HEK293T (cell line): Measurements from ENCODE around the gene FBXO10.

Experiments used
- BHLHE40 ChIP-seq: fragments of 450-650 bp; IDR thresholded peaks from 2 replicates; pipeline ENCODE4 v1.6.1; 2016; ENCODE audit warnings: mild to moderate bottlenecking, moderate library complexity, borderline replicate concordance
- FOXM1 ChIP-seq: fragments of 450-650 bp; IDR thresholded peaks from 2 replicates; pipeline ENCODE4 v1.6.1; 2017; ENCODE audit warnings: mild to moderate bottlenecking, borderline replicate concordance
- HDGF ChIP-seq: fragments of 450-650 bp; IDR thresholded peaks from 2 replicates; pipeline ENCODE4 v1.6.1; 2017; ENCODE audit warnings: antibody characterized with exemption, borderline replicate concordance
- LEF1 ChIP-seq: fragments of 450-650 bp; IDR thresholded peaks from 2 replicates; pipeline ENCODE4 v1.6.1; 2017; ENCODE audit warnings: mild to moderate bottlenecking, borderline replicate concordance
- SP1 ChIP-seq: fragments of 450-650 bp; IDR thresholded peaks from 2 replicates; pipeline ENCODE4 v1.6.1; 2017
- TARDBP ChIP-seq: fragments of 450-650 bp; IDR thresholded peaks from 2 replicates; pipeline ENCODE4 v1.6.1; 2016

DNA sequence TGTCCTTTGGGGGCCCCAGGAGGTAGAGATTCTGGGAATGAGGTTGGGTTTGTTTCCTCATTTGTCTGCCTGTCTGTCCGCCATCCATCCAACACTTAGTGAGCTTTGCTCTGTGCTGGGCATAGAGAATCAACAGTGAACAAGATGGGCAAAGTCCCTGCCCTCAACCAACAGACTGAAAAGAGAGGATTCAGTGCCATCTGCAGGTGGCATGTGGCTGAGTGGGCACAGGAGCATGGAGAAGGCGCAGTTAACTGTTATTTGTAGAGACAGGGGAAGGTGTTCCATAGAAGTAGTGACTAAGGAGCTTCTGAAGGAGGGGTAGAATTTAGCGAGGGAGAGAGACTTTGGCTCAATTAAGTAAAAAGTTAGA, 67.4 kb downstream of the FBXO10 start:
- no peak for TF ChIP-seq LEF1
- TF ChIP-seq TARDBP, result no peak
- no peak for TF ChIP-seq HDGF
- no peak for TF ChIP-seq FOXM1
- TF ChIP-seq BHLHE40, result no peak
- no peak for TF ChIP-seq SP1
